NB4 (cell line): ENCODE data around the gene PDGFA.

Experiments used
- DNase-seq: peaks from one replicate; pipeline ENCODE4 v3.0.0; 2010; ENCODE audit warnings: low read depth
- H3K4me3 ChIP-seq: one replicate; pipeline ENCODE4 v1.5.1; 2011; ENCODE audit warnings: mild to moderate bottlenecking, low read depth, low read length, moderate library complexity
- CTCF ChIP-seq: IDR thresholded peaks from one replicate; pipeline ENCODE4 v1.5.1; 2012; ENCODE audit warnings: low read depth, low read length
- MAX ChIP-seq: IDR thresholded peaks from 2 replicates; pipeline ENCODE4 v1.6.1; 2011; ENCODE audit warnings: low read depth, low read length
- MYC ChIP-seq: IDR thresholded peaks from 2 replicates; pipeline ENCODE4 v1.6.1; 2011; ENCODE audit warnings: low read depth, low read length
- POLR2A ChIP-seq: IDR thresholded peaks from 2 replicates; pipeline ENCODE4 v1.6.1; 2011; ENCODE audit warnings: mild to moderate bottlenecking; ENCODE audit not compliant: insufficient read length; ENCODE audit errors: extremely low read depth

The PDGFA gene

GRCh38 chr7:498678-499641 is 20.7 kb downstream of the PDGFA start:
- no peak for DNase-seq
- no peak for TF ChIP-seq MYC
- TF ChIP-seq POLR2A, result no peak
- no peak for TF ChIP-seq MAX
- no peak for TF ChIP-seq CTCF
- no peak overlapping the region for H3K4me3 ChIP-seq

GRCh38 chr7:497946-498655 is 21.5 kb downstream of the PDGFA start:
- no peak overlapping the region for H3K4me3 ChIP-seq
- TF ChIP-seq CTCF (no peak), MAX (no peak), POLR2A (no peak), MYC (no peak)

GRCh38 chr7:497346-497745 is 22.3 kb downstream of the PDGFA start:
- TF ChIP-seq POLR2A, result no peak

More at GRCh38 chr7:497946-498655, 21.5 kb downstream of the PDGFA start:
- no peak for DNase-seq

GRCh38 chr7:496528-497295 is 22.9 kb downstream of the PDGFA start:
- H3K4me3 ChIP-seq, result no peak overlapping the region
- DNase-seq, result no peak
- TF ChIP-seq MAX (no peak), POLR2A (no peak), MYC (no peak), CTCF (no peak)

More at GRCh38 chr7:497346-497745, 22.3 kb downstream of the PDGFA start:
- no peak overlapping the region for H3K4me3 ChIP-seq
- no peak for DNase-seq

- H3K4me3 ChIP-seq, result no peak overlapping the region
- DNase-seq, result no peak
- no peak for TF ChIP-seq MYC
Measured at GRCh38 chr7:495761-496321, 23.8 kb downstream of the PDGFA start.

GRCh38 chr7:495326-495725 is 24.3 kb downstream of the PDGFA start:
- H3K4me3 ChIP-seq, result no peak overlapping the region
- DNase-seq, result no peak
- TF ChIP-seq CTCF (no peak), MAX (no peak), MYC (no peak)
